Muscle layer of duodenum (tissue), 2 donors: ENCODE measurements around the gene OXCT1.

Experiments used
- H3K27ac ChIP-seq: one replicate; pipeline ENCODE4 v1.7.0; 2013; ENCODE audit warnings: mild to moderate bottlenecking, low read length
- H3K27me3 ChIP-seq: one replicate; pipeline ENCODE4 v1.7.0; 2013; ENCODE audit warnings: low read depth, mild to moderate bottlenecking, control low read depth, low read length
- H3K36me3 ChIP-seq, 2 donors: one replicate each; pipeline ENCODE4 v1.7.0; 2013; ENCODE audit warnings: low read length in 2 of 2, control low read depth in 1 of 2, mild to moderate bottlenecking in 1 of 2; ENCODE audit not compliant: insufficient read depth in 2 of 2, control insufficient read depth in 1 of 2
- H3K4me1 ChIP-seq, 2 donors: one replicate each; pipeline ENCODE4 v1.7.0; 2013; ENCODE audit warnings: low read length in 2 of 2, mild to moderate bottlenecking in 2 of 2, control low read depth in 1 of 2, moderate library complexity in 1 of 2; ENCODE audit not compliant: insufficient read depth in 2 of 2, control insufficient read depth in 1 of 2
- H3K4me3 ChIP-seq, 2 donors: one replicate each; pipeline ENCODE4 v1.7.0; 2013; ENCODE audit warnings: low read length in 2 of 2, low read depth in 1 of 2, mild to moderate bottlenecking in 1 of 2
- H3K9me3 ChIP-seq, 2 donors: one replicate each; pipeline ENCODE4 v1.7.0; 2013; ENCODE audit warnings: low read length in 2 of 2, control low read depth in 1 of 2, mild to moderate bottlenecking in 1 of 2; ENCODE audit not compliant: control insufficient read depth in 1 of 2
- donor health status: healthy.

OXCT1 gene

DNA sequence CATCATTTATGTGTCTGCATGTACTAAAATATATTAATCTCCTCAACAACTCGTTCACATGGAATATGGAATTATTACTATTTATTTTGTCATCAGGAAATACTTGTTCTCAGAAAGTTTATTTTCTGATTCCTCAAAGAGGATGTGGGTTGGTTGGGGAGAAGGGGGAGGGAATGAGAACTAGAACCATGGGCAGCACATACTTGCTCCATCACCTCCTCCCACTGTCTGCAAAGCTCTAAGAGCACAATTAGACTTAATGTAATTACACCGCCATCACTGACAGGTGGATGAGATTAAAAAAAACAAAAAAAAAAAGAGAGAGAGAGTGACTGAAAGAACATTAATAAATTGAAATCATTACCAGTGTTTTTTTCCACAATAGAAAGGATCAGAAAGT is 98.2 kb downstream of the OXCT1 start:
- Histone ChIP-seq H3K9me3 (no peaks in the 10 kb centered on the region), H3K36me3 (no peaks in the 10 kb centered on the region), H3K4me3 (no peak overlapping the region), H3K27me3 (no peaks in the 10 kb centered on the region), H3K27ac (no peak overlapping the region), H3K4me1 (no peaks in the 10 kb centered on the region)

DNA sequence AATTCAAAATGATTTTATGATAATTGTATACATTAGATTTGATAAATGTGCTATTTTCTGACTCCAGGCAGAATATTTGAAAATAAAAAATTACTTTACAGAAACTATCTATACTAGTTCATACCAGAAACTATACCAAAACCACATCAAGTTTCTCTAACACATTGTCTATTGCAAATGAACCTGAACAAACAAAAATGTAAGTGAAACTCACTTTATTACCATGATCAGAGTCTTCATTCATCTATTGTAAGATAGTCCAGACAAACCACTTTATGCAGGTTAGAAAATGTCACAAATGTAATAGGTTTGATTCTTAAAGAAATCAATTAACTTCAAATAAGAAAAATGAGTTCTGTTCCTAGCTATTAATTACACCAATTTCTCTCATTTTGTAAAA is 99.4 kb downstream of the OXCT1 start:
- H3K4me3 ChIP-seq = no peak overlapping the region
- no peaks in the 10 kb centered on the region for H3K4me1 ChIP-seq
- no peaks in the 10 kb centered on the region for H3K36me3 ChIP-seq
- no peaks in the 10 kb centered on the region for H3K27me3 ChIP-seq
- H3K27ac ChIP-seq = no peak overlapping the region
- H3K9me3 ChIP-seq = no peaks in the 10 kb centered on the region

DNA sequence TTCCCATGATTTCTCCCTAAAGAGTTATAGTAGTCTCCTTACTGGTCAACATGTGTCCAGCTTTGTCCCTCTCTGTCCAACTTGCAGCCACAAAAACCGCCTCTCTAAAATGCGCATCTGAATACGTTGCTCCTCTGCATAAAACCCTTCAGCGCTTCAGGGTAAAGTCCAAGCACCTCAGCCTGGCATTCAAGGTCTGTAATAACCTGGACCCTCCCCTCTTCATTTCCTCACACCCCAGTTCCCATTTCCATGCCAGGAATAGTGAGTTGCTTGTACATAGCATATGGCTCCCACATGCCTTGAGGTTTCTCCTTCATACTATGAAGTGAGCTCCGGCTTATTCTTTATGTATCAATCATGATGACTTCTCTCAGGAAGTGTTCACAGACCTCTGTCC is 101.5 kb downstream of the OXCT1 start:
- Histone ChIP-seq H3K36me3 (no peaks in the 10 kb centered on the region), H3K9me3 (no peaks in the 10 kb centered on the region), H3K27me3 (no peaks in the 10 kb centered on the region), H3K27ac (no peak overlapping the region), H3K4me3 (no peak overlapping the region), H3K4me1 (no peaks in the 10 kb centered on the region)

DNA sequence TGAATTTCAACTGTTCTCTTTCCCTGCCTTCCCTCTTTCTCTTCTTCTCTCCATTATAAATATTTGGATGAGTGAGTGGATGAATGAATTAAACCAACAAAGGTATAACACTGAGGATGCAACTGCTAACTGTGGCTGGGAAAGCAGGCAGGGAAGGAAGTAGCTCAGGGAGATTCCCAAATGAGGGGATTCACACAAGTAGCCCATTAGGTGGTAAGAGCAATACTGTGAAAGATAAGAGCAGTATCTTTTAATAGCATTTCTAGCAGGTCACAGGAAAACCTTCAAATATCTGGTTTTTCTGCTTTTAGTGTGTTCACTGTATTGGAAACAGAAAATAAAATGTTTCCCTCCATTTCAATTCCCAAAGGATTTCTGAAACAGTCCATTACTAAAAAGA is 105.6 kb downstream of the OXCT1 start:
- Histone ChIP-seq H3K36me3 (peaks cover 0 to 6% of the 10 kb centered on the region in 2 donors), H3K27me3 (no peaks in the 10 kb centered on the region), H3K27ac (no peak overlapping the region), H3K9me3 (no peaks in the 10 kb centered on the region), H3K4me3 (no peak overlapping the region), H3K4me1 (no peaks in the 10 kb centered on the region)

DNA sequence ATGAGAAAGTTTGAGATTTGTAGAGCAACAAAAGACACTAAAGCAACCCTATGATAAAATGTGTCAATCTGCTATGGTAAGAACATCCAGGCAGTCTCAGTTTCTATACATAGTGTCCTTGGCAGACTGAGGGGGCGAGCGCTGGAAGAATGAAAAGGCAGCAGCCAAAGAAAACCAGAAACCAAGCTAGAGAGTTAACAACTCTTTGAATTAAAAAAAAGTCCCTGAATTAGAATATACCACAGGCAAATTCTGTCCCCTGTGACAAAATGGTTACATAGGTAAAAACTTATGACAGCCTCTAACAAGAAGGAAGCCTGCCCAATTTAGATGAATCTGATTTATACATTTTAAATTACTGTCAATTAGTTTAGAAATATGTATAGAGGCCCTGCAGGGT is 106.7 kb downstream of the OXCT1 start:
- Histone ChIP-seq H3K4me3 (no peak overlapping the region), H3K4me1 (no peaks in the 10 kb centered on the region), H3K36me3 (peaks cover 0 to 6% of the 10 kb centered on the region in 2 donors), H3K9me3 (no peaks in the 10 kb centered on the region), H3K27ac (no peak overlapping the region), H3K27me3 (no peaks in the 10 kb centered on the region)

DNA sequence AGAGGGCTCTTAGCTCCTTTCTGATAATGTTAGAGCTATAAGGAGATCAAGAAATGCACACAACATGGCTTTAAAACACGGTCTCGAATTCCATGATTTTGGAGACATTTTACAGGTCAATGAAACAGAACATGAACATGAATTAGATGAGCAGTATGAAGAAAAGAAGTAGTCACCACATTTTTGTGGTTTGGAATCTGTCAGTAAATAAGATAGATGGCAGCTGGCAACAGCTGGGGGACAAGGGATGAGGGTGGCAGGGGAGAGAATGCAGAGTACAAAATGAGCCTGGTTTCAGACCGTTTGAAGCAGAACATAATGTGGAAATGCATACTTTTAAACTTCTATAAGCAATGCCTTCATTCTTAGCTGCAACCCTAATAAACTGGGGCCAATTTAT is 107.1 kb downstream of the OXCT1 start:
- Histone ChIP-seq H3K36me3 (peaks cover 0 to 6% of the 10 kb centered on the region in 2 donors), H3K9me3 (no peaks in the 10 kb centered on the region), H3K27ac (no peak overlapping the region), H3K4me3 (no peak overlapping the region), H3K27me3 (no peaks in the 10 kb centered on the region), H3K4me1 (no peaks in the 10 kb centered on the region)

DNA sequence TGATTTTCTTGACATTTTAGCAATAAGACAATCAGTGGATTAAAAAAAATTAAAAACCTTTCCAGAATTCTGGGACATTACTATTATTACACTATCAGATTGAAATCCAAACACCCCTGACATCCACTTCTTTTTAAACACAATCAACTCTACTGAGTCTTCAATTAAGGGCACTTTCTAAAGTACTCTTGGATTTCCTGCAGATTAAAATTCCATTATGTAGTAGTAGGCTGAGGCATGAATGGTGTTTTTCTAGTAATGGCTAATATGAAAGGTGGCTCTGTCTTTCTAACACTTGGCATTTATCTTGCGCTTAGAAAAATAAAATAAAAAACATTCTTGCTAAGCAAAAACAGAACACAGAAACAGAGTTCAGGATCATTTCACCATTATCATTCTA is 107.8 kb downstream of the OXCT1 start:
- H3K27ac ChIP-seq = no peak overlapping the region
- no peak overlapping the region for H3K4me3 ChIP-seq
- no peaks in the 10 kb centered on the region for H3K27me3 ChIP-seq
- H3K36me3 ChIP-seq = peaks cover 0 to 6% of the 10 kb centered on the region in 2 donors
- H3K9me3 ChIP-seq = no peaks in the 10 kb centered on the region
- H3K4me1 ChIP-seq = no peaks in the 10 kb centered on the region

DNA sequence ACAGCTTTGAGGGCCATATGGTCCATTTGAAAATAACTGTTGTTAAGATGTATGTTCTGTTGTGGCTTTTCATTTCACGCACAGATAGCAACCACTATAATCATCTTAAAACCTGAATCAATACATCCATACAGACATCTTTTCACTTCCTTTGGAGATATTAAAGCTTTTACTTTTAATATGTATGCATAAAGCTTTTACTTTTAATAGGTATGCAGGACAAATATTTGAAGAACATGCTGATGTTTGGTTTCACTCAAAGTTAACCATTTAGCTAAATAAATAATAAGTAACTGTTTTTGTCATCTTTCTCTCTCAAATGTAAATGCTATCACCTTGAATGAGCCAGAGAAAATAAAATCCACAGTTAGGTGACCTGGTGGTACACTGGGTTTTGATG is 108.6 kb downstream of the OXCT1 start:
- H3K27me3 ChIP-seq = no peaks in the 10 kb centered on the region
- H3K4me3 ChIP-seq = no peak overlapping the region
- no peaks in the 10 kb centered on the region for H3K4me1 ChIP-seq
- no peaks in the 10 kb centered on the region for H3K9me3 ChIP-seq
- H3K36me3 ChIP-seq = peaks cover 0 to 6% of the 10 kb centered on the region in 2 donors
- no peak overlapping the region for H3K27ac ChIP-seq

DNA sequence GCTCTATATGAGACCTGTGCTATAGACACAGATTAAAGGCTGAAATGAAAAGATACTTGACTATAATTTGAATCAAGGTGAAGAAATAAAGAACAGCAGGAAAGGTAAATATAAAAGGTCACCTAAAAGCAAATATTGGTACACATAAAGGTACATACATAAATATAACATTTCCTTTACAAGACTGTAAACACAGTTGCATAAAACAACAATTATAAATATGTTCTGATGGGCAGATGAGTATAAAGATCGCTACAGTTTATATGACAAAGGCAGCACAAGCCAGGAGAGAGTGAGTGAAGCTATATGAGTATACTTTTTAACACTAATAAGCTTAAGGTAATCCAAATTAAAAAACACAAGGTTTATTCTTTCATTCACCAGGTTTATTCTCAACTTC is 114.5 kb downstream of the OXCT1 start:
- Histone ChIP-seq H3K27me3 (no peaks in the 10 kb centered on the region), H3K9me3 (no peaks in the 10 kb centered on the region), H3K36me3 (peaks cover 0 to 4% of the 10 kb centered on the region in 2 donors), H3K27ac (no peak overlapping the region), H3K4me1 (no peaks in the 10 kb centered on the region), H3K4me3 (no peak overlapping the region)

DNA sequence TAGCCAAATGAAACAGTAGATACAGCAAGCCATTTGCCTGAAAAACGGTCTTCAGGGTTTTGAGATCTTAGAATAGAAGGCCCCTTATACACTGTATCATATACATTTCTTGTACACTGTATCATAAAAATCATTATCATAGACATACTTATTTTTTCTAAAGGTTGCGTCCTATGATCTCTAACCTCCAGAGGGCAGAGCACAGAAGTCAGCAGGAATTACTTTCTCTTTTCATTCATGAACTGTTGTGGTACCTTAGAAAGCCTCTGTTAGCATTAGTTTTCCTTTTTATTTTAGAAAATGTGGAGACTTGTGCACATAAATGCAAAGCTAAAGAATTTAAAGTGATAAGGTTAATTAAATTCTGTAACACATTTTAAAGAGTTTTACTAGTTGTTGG is 115.4 kb downstream of the OXCT1 start:
- Histone ChIP-seq H3K27ac (no peak overlapping the region), H3K4me3 (no peak overlapping the region), H3K36me3 (peaks cover 0 to under 1% of the 10 kb centered on the region in 2 donors), H3K27me3 (no peaks in the 10 kb centered on the region), H3K4me1 (no peaks in the 10 kb centered on the region), H3K9me3 (no peaks in the 10 kb centered on the region)

DNA sequence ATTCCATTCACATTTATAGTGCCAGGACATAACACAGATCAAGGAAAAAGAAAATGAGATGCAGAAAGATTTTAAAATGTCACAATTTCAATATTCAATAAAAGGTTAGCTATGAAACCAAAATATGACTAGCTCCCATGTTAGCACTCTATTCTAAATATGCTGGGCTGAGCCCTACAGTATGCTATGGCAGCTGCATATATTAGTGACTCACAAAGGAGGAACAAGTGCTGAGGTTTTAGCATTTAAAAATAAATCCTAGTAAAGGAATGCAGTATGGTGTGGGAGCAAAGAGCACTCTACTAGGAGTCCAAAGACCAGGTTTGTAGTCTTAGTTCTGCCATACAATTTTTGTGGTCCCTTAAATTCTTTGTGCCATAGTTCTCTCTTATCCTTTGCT is 118.4 kb downstream of the OXCT1 start:
- Histone ChIP-seq H3K27ac (no peak overlapping the region), H3K4me3 (no peak overlapping the region), H3K4me1 (no peaks in the 10 kb centered on the region), H3K36me3 (peaks cover 0 to 14% of the 10 kb centered on the region in 2 donors), H3K27me3 (no peaks in the 10 kb centered on the region), H3K9me3 (no peaks in the 10 kb centered on the region)

DNA sequence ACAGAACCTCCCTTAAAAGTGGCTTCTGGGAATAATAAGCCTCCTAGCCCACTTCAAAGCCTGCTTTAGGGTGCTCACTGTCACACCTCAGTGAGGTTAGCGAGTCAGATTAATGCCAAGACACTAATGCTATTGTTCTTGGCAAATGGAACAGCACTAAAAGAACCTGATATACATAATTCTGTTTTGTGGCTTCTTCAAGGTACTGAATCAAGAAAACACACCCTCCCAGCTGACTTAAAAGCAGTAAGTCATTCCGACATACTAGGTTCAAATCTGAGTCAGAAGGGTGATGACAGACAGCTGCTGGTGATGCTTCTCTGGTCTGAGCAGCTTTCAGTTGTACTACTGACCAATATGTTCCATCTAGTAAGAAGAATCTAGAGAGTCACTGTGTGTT is 121.6 kb downstream of the OXCT1 start:
- no peaks in the 10 kb centered on the region for H3K9me3 ChIP-seq
- no peaks in the 10 kb centered on the region for H3K27me3 ChIP-seq
- peaks cover 6 to 14% of the 10 kb centered on the region in 2 donors for H3K36me3 ChIP-seq
- no peaks in the 10 kb centered on the region for H3K4me1 ChIP-seq
- no peak overlapping the region for H3K4me3 ChIP-seq
- H3K27ac ChIP-seq = no peak overlapping the region
